NCI-H1417 treated with DMSO at 0.1 percent for 48 hours (cell line): ENCODE results near the gene PRR15.

Source experiments
- DNase-seq: peaks from one replicate; lab custom pipeline; 2025; lab: John Stamatoyannopoulos, UW

Gene PRR15

DNA sequence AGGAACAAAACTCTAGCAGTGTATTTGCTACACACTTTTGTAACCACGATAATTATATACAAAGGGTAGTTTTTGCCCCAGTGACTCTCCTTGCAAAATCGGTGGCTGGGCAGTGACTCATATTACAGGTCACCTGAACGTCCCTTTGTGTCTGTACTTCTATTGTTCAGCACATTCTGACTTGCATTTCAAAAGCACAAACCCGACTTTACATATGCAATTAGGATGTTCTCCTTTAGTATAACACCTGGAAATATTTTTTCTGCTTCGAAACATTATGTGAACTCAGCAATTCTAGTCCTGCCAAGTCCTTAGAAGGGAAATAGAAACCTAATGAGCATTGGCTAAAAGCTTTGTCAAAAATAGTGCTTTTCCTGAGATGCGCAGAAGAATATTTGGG is 6.0 kb downstream of the PRR15 start:
- no peak for DNase-seq

DNA sequence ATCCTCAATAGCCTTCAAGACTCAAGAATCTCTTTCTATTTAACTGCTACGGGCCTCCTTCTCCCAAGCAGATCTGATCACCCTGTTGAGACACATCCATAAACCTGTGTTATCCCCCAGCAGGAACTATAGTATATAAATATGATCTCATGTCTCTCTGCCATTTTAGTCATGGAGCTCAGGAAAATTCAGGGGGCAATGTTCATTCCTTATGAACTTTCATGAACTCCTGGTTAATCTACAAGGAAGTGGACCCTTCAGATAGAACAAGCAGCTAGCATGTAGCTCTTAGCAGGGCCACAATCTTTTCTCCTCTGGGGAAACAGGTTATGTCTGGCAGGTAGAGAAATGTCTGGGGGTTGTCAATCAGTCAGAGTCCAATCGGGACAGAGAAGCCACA is 8.9 kb downstream of the PRR15 start:
- no peak for DNase-seq

DNA sequence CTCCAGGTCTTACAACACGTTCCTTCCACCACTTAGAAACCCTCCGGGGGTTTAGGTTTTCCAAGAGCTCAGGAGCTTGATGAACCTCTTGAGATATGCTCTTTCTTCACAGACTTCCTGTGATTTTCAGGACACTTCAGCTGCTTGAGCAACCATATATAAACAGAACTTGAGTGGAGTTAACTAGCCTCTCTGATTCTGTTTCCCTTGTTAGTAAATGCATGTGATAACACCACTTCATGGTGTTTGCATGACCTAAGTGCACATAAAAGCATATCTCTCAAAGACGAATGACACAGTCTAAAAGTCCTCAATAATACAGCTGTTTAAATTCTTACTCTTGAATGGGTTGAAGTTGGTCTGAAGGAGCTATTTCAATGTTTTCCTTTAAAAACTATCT is 9.9 kb downstream of the PRR15 start:
- no peak for DNase-seq

DNA sequence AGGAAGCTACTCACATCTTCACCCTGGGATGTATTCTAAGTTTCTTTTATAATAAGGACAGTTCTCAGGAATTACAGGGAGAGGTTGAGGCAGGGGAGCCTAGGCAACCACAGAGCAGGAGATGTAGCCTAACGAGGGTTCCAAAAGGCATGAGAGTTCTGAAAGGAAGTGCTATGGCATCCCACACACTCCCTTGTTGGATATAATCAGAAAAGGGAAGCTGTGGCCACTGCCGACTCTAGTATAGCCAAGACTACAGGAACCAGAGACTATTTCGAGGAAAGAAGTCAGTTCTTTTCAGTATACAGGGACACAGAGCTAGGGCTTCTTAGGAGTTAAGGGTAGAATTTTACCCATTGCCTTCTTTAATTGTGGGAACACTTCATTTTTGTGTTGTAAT is 11.0 kb downstream of the PRR15 start:
- DNase-seq = no peak

DNA sequence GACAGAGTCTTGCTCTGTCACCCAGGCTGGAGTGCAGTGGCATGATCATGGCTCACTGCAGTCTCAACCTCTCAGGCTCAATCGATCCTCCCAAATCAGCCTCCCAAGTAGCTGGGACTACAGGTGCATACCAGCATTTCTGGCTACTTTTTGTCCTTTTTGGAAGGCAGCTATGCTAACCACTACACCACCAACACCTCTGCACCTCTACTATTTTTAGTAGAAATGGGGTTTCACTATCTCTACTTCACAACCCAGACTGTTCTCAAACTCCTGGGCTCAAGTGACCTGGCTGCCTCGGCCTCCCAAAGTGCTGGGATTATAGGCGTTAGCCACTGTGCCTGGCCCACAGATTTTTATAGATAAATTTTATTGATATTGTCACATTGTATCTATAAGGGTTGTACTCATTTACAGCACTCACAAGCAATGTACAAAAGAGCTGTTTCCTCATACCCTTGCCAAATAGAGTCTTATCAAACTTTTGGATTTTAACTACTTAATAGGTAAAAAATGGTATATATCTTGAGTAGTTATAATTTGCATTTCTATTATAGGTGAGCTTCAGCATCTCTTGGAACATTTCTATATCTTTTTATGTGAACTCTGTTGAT is 23.7 kb downstream of the PRR15 start:
- DNase-seq = no peak

DNA sequence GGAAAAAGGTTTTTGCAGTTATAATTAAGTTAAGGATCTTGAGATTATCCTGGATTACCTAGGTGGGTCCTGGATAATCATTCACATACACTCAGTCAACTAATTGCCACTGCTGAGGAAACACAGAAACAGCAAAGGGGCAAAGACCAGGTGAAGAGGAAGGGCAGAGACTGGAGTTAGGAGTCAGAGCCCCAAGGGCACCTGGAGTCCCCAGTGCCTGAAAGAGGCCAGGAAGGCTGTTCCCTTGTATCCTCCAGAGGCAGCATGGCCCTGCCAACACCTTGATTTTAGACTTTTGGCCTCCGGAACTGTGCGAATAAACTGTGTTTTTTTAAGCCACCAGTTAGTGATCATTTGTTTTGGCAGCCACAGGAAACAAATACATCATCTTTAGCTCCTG is 24.6 kb downstream of the PRR15 start:
- no peak for DNase-seq

DNA sequence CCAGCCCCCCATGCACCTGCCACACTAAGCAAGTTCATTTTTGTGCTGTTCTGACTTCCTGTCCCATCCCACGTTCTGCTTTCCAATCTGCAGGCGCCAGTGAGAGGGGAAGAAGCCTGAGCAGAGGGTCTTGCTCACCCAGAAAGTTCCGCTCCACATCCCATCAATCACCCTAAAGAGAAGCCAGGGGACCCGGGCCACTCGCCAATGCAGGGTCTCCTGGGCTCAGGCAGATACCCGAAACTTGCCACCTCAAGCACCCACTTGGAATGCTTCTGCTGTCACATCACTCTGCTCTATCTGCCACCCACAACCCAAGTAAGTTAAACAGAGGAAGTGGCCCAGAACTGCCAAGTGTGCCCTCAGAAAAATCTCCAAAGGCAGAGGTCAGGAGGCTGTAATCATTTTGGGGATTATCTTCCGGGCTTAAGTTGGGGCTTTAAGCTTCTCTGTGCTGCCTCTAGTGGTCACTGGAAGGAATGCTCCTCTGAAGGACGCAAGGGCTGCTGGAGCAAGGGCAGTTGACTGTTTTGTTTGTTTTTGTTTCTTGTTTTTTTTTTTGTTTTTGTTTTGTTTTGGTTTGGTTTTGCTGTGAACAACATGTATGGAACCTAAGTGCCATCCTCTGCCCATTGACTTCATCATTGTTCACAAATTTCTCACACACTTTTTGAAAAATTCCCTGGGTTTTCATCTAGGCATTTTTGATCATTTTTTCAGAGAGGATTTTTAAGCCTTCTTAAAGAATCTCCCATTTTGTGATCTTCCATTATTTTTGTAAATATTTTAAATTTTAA is 25.5 kb downstream of the PRR15 start:
- no peak for DNase-seq

DNA sequence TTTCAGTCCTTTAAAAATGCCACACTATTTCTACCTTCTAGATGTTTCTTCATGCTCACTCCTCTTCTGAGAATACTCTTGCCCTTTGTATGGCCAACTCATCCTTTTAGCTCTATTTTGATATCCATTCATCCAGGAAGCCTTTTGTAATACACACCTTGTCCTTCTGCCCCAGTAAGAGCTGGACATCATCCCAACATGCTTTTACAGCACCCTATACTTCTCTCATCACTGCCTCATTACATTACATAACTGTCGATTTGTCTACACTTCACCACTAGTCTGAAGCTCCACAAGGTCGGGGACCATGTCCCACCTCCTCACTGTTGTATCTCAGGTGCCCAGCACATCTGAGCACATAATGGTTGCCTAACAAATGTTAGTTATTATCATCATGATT is 29.2 kb downstream of the PRR15 start:
- no peak for DNase-seq

DNA sequence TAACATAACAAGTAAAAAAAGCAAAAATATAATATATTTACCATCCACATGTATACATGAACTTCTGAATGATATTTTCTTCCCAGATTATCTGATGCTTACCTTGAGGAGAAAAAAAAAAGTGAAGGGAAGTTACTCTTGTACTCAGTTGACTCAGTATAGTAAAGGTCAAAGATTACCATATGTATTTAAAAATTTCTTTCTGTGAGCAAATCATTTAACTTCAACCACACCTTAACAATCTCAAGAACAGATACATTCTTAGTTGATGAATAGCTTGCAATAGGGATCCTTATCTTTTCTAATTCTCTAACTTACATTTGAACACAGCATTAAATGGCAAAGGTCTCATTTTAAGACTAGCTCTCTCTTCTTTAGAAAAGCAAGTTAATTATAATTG is 29.8 kb downstream of the PRR15 start:
- DNase-seq = no peak

DNA sequence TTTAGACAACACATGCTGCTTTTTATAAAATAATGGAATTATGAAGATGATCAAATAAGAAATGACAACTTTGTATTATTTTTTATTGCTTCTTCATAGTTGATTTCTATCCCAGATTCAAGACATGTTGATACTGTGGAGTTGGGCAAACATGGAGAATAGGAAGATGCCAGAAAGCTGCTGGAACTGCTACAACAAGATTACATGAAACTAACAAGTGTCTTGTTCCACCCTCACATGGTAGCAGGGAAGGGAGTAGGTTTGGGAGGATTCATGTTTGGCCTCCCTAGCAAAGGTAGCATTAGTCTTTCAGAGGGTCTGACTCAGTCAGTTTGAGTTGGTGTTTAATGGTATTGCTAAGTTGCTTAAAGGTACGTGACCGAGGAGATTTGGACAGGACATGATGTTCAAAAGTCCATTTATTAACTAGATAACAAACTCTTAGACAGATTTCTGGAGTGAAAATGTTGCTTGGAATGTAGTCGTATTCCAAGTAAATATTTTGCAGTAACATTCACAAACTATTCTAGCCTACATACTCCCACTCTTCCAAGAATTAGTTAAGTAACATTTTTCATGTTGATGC is 33.1 kb downstream of the PRR15 start:
- no peak for DNase-seq

DNA sequence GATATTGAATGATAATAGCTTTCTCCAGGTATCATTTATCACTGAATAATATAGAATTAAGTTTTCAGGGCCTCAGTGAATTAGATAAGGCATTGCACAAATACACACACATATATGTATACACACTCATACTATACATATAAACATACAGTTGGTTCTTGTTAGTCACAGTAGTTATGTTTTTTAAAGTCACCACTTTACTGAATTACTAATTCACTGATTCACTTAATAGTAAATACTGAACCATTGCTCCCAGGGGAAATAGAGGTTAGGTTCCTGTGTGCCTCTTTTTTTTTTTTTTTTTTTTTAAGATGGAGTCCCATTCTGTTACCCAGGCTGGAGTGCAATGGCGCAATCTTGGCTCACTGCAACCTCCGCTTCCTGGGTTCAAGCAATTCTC is 33.6 kb downstream of the PRR15 start:
- DNase-seq = no peak

DNA sequence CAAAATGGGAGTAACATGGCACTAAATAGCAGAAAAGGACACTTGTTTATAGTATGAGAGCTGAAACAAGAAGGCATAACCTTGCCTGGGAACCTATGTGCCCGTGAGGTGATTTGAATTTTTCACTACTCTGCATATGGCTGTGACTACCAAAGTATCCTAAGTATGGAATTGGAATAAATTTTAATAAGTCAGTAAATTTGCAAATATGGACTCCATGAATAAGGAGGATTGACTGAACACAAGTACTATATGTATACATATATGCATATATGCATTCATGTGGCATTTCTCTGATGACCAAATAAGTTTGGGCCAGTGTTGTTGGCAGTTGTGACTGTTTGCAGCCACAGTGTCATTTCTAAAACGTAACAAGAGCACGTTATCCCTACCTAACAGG is 34.5 kb downstream of the PRR15 start:
- DNase-seq = no peak

DNA sequence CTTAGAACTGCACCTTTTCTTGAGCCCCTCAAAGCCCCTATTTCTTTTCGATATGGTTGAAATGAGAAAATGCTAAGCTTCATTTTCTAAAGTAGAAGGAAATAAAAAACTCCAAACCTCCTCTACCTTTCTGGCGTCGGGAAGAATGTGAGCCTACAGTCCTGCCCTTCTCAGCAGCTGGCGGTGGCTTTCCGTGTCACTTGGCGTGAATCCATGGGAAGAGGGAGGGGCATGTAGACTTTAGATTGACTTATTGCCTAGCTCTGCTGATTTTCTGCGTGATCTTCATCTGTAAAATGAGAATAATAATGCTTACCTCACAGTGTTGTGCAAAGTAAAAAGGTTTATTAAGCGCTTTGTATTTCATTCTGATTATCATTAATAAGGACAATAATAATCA is 35.0 kb downstream of the PRR15 start:
- no peak for DNase-seq

DNA sequence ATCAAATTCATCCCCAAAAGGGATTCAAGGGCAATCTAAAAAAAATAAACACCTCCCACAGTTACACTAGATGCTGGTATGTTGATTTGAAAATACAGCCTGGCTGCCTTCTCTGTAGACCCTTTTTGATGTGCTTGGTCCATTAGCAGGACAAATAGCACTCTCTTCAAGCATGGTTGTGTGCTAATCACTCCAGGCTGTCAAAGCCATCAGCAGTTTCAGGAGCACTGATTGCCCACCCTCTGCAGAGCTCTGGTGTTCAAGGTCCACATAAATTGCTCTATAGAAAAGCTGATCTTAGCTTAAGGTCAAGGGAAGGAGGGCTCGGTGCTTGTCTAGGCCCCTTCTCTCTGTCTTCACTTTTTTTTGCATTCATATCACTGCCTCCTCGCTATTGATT is 35.4 kb downstream of the PRR15 start:
- no peak for DNase-seq

DNA sequence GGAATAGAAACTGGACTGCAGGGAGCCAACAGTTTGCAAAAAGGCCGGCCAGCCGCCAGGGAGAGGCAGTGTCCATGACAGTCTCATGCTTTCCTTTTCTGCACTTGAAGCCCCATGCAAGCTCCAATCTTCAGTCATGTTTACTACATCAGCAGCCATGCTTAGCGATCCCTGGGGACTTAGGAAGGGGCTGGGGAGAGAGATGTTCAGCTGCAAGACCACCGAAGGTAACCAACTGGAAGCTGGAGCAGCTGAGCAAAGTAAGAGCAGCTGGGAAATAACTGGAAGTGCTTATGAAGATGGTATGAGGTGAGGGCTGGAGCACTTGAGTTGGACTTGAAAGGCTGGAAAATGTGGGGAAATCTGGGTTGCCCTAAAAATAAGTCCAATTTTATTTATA is 37.0 kb downstream of the PRR15 start:
- no peak for DNase-seq

DNA sequence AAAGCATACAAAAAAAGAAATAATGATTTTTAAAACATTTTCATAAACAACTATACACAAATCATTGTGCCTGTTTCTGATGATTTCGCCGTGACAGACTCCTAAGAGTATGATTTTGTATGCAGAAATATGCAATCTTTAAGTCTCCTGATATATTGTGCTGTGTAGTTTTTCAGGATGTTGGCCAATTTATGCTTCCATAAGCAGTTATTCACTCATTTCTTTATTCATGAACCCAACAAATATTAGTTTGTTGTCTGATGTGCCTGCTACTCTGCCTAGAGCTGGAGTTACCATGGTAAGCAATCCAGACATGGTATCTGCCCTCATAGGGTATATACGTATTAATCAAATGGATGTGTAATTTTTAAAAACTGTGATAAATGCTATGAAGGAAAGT is 40.4 kb downstream of the PRR15 start:
- DNase-seq = no peak

DNA sequence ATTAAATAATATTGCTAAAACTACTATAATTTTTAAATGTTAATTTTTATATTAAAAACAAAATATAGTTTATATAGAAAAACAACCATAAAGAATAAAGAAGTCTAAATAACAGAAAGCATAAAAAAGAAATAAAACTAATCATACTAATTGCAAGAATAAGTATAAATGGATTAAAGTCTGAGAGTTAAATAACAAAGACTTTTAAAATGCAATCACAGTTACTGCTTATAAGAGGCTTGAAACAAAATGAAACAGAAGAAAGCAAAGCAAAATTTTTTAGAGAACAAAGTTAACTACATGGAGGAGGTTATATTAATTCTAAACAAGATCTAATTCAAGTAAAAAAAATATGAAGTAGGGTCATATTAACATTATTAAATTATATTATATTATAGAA is 41.1 kb downstream of the PRR15 start:
- DNase-seq = no peak

DNA sequence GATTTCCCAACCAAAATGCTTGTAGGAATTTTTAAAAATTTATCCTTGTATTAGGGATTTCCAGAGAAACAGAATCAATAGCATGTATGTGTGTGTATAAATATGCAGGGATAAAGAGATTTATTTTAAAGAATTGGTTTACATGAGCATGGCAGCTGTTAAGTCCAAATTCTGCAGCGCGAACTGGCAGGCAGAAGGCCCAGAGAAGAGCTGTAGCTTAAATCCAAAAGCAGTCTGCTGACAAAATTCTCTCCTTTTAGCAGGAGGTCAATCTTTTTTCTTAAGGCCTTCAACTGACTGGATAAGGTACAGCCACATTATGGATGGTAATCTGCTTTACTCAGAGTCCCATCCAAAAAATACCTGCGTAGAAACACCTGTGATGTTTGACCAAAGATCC is 42.0 kb downstream of the PRR15 start:
- no peak for DNase-seq

DNA sequence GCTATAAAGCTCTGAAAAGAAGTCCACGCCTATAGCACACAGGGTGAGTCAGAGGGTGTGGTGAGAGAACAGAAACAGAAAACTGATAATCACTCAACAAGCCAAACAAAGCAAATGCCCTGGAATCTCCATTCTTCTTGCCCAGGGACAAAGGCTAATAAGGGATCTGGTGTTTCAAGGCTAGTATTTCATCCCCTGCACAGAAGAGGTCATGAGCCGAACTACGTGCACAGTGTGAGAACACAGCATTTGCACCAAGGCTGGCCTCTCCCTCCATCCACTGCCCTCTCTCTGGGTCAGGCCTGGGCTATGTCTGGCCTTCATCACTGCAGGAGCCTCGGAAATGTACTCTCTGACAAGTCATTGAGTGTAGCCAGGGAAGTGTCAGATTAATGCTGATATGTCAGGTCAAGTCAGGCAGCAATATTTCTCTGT is 42.7 kb downstream of the PRR15 start:
- DNase-seq = no peak

DNA sequence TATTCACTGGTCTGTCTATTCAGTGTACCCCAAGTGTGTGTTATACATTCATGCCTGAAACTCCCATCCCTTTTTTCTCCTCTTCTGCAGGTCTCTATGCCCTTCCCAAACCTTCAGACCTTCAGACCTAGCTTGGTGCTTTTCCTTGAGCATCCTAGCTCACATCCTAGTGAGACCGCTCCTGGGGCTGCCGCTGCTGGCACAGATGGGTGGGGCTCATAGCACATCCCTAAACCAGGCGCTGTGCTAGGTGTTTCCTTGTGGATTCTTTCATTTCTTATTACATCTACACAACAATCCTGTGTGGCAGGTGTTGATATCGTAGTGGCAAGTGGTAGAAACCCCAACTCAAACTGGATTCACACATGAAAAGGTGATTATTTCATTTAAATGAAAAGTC is 43.2 kb downstream of the PRR15 start:
- DNase-seq = no peak

DNA sequence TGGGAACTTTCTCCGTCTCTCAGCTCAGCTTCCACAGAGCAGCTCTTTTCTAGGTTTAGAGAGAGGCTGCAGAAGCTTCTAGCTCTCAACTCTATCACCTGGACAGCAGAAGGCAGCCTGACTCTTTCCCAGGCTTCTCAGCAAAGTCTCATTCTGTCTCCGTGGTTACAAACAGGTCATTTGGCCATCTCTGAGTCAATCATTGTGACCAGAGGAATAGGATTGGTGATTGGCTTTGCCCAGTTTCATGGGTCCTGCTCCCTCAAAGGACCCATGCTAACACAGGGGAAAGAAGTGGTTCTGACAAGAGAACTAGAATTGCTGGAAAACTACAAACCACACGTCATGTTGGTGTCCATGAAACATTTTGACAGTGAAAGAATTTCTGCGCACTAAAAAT is 43.6 kb downstream of the PRR15 start:
- no peak for DNase-seq

DNA sequence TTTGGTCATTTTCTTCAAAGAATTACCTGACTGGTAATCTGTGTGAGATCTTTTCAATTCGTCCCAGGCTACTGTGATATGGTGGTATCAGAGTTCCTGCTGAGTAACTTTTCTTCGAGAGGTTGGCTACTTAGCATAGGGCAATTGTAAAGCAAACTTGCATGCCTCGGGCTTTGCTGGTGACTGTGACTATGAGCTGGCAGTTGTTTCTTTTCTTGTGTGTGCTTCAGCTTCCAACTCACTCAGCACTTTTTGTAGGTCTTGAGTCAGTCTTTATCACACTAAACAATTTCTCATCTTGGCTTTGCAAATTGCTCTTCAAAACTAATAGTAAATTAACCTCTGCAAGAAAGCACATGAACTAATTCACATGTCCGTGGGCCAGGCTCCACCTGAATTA is 44.3 kb downstream of the PRR15 start:
- DNase-seq = no peak

DNA sequence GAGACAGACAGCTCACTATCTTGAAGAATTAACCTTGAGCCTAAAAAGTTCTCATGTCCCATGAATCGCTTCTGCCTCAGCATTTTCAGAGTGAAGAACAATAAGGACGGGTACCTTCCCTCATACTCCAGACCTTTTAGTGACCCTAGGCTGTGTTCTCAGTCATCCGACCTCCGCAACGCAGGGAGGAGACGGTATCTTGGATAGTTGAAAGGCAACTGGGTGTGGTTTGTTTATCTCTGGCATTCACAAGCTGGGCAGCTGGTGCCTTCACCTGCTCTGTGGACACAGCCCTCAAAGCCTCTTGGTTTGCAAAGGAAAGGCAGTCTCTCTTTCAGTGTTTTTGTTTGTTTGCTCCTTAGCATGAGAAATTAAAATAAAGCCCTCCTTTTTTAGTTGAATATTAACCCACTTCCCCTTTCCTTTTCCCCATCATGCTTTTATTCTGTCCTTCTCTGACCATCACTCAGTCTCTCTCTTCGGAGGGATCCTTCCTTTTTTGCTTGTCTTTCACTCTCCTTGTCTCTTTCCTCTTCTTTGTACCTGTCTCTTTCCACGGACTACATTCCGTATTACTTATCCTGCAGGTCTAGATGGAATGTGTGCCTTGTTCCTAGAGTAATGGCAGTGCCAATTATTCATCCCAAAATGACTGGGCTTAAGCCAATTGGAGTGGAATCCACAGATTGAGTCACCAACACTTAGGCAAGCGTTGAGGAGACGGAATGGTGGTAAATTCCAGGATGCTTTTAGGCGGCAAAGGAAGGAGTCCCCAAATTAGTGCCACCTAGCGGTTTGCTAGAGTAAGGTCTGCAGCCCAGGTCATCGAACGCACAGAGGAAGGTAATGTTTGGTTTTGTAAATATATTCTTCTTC is 45.8 kb downstream of the PRR15 start:
- DNase-seq = no peak
